ENCODE data around the gene SLC38A4. TPM values are rescaled to one million over a fixed set of nuclear protein-coding genes. Genes with fewer than 3 reads are reported as not detected.

Gene SLC38A4
- total RNA-seq, 2 donors from 2014 or later, result 0.14 TPM; not detected in 1

GRCh38 chr12:46763230-46763629 lies 62.6 kb downstream of the SLC38A4 start:
- Histone ChIP-seq H3K27me3 (replicated peaks; ENCODE audit: insufficient read depth) (no peaks in the 10 kb centered on the region), H3K4me1 (ENCODE audit: control insufficient read depth in 1 of 2, low read depth in 2 of 2) (no peaks in the 10 kb centered on the region), H3K4me3 (no peak overlapping the region), H3K9me3 (no peaks in the 10 kb centered on the region), H3K27ac (no peak overlapping the region), H3K36me3 (no peaks in the 10 kb centered on the region)
- no peak for TF ChIP-seq CTCF (IDR thresholded peaks at IDR 0.05)
- DNase-seq (ENCODE audit: low spot score), result no peak
- no peak for ATAC-seq (ENCODE audit: insufficient number of reproducible peaks, low FRiP score, low read depth)

- no peaks in the 10 kb centered on the region for H3K9me3 ChIP-seq
- no peaks in the 10 kb centered on the region for H3K36me3 ChIP-seq
- H3K4me3 ChIP-seq, result no peak overlapping the region
- no peaks in the 10 kb centered on the region for H3K27me3 ChIP-seq (replicated peaks; ENCODE audit: insufficient read depth)
- H3K4me1 ChIP-seq (ENCODE audit: control insufficient read depth in 1 of 2, low read depth in 2 of 2), result no peaks in the 10 kb centered on the region
- ATAC-seq (ENCODE audit: insufficient number of reproducible peaks, low FRiP score, low read depth) (no peak), DNase-seq (ENCODE audit: low spot score) (no peak)
- no peak for TF ChIP-seq CTCF (IDR thresholded peaks at IDR 0.05)
- H3K27ac ChIP-seq, result no peak overlapping the region
These were observed 71.2 kb downstream of the SLC38A4 start for GRCh38 chr12:46754550-46754949.

- H3K27me3 ChIP-seq (replicated peaks; ENCODE audit: insufficient read depth), result no peaks in the 10 kb centered on the region
- DNase-seq (ENCODE audit: low spot score), result no peak
- H3K4me3 ChIP-seq, result no peak overlapping the region
- ATAC-seq (ENCODE audit: insufficient number of reproducible peaks, low FRiP score, low read depth), result no peak
- no peaks in the 10 kb centered on the region for H3K4me1 ChIP-seq (ENCODE audit: control insufficient read depth in 1 of 2, low read depth in 2 of 2)
- no peaks in the 10 kb centered on the region for H3K36me3 ChIP-seq
- H3K9me3 ChIP-seq, result no peaks in the 10 kb centered on the region
- TF ChIP-seq CTCF (IDR thresholded peaks at IDR 0.05), result no peak
- no peak overlapping the region for H3K27ac ChIP-seq
These were observed 73.4 kb downstream of the SLC38A4 start for GRCh38 chr12:46752396-46752795.

- no peaks in the 10 kb centered on the region for H3K9me3 ChIP-seq
- ATAC-seq (ENCODE audit: insufficient number of reproducible peaks, low FRiP score, low read depth), result no peak
- H3K4me3 ChIP-seq, result no peak overlapping the region
- no peaks in the 10 kb centered on the region for H3K4me1 ChIP-seq (ENCODE audit: control insufficient read depth in 1 of 2, low read depth in 2 of 2)
- H3K27me3 ChIP-seq (replicated peaks; ENCODE audit: insufficient read depth), result no peaks in the 10 kb centered on the region
- no peak for TF ChIP-seq CTCF (IDR thresholded peaks at IDR 0.05)
- no peak overlapping the region for H3K27ac ChIP-seq
- no peak for DNase-seq (ENCODE audit: low spot score)
- no peaks in the 10 kb centered on the region for H3K36me3 ChIP-seq
These were observed 74.6 kb downstream of the SLC38A4 start for GRCh38 chr12:46751173-46751572.

GRCh38 chr12:46749322-46749721 lies 76.5 kb downstream of the SLC38A4 start:
- ATAC-seq (ENCODE audit: insufficient number of reproducible peaks, low FRiP score, low read depth), result no peak
- DNase-seq (ENCODE audit: low spot score), result no peak

More at GRCh38 chr12:46749322-46749721, 76.5 kb downstream of the SLC38A4 start:
- no peak overlapping the region for H3K27ac ChIP-seq
- H3K36me3 ChIP-seq, result no peaks in the 10 kb centered on the region
- no peak for TF ChIP-seq CTCF (IDR thresholded peaks at IDR 0.05)
- H3K4me3 ChIP-seq, result no peak overlapping the region
- no peaks in the 10 kb centered on the region for H3K4me1 ChIP-seq (ENCODE audit: control insufficient read depth in 1 of 2, low read depth in 2 of 2)
- H3K9me3 ChIP-seq, result no peaks in the 10 kb centered on the region
- no peaks in the 10 kb centered on the region for H3K27me3 ChIP-seq (replicated peaks; ENCODE audit: insufficient read depth)
